CMK (cell line): ENCODE data around the gene SNED1.

Experiments used
- DNase-seq: peaks from one replicate; pipeline ENCODE4 v3.0.0-alpha.2; 2010; ENCODE audit warnings: low read depth

The SNED1 gene

DNA sequence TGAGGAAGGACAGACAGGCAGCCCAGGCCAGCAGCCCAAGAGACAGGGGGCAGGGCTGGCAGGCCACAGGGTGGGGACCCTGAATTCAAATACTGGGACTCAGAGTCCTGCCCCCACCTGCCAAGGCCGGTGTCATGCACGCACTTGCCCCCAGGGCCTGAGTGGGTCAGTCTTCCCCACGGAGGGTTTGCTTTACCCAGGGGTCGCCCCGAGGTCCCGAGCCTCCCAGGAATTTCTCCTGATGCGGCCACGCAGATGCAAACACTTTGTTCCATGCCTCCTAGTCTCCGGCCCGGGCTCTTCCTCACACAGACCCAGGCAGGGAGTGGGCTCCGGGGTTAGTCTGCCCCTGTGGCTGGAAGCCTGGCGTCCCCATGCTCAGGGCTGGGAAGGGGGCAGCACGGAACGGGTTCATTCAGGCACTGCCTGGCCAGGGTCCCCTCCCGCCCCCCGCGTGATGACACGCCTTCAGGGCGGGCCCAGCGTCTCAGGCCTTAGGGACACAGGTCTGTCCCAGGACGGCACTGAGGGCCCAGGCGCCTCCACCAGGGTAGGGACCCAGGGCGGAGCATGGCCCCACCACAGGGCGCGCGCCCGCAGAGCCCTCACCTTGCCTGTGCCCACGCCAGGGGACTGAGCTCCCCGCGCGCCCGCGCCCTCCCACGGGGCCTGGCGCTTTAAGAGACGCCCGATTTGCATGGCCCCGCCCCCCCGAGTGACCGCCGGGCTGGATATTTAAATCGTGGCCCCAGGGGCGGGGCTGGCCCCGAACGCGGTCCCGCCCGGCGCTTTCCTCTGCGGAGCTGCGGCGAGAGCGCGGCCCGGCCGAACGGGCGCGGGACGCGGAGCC is at the start of gene SNED1:
SNED1 (plus strand) TSS at position 763 of the 850 bp plus-strand sequence. CDS start 220 bp downstream, outside the sequence.
- DNase-seq = no peak

DNA sequence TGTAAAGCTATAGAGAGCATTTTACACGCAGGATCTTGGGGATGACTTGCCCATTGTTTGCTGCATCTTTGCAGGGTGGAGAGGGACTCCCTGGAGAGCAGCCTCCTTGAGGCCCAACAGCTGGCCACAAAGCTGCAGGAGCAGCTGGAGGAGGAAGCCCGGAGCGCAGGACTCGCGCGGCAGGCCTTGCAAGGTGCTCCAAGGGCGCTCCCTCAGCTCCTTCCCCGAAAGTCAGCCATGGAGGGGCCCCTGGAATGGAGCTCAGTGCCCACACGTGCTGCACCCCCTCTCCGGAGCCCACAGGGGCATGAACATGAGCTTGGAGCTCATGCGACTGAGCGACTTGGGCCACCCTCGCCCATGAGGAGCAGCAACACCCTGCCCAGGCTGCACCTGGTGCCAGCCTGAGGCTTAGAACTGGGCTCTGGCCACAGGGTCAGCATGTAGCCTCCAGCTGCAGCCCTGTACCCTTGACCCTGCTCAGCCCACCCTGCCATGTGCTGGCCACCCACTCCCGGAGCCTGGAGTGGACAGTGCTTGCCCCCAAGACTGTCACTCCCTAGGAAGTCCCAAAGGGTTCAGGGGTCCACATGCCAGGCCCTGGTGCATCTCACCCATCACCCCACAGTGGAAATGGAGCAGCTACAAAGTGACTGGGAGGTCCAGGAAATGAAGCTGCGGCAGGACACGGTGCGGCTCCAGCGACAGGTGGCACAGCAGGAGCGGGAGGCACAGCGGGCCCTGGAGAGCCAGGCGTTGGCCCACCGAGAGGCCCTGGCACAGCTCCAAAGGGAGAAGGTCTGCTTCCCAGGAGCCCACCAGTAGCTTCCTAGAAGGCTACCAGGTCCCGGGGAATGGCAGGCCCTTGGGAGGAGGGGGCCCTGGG is 49.3 kb upstream of the SNED1 start:
- DNase-seq = no peak

- no peak for DNase-seq
These were observed 48.4 kb upstream of the SNED1 start for GRCh38 chr2:240949791-240950705.

- no peak for DNase-seq
These were observed 47.3 kb upstream of the SNED1 start for GRCh38 chr2:240951045-240951594.

GRCh38 chr2:240952496-240953246 is 45.7 kb upstream of the SNED1 start:
- no peak for DNase-seq

DNA sequence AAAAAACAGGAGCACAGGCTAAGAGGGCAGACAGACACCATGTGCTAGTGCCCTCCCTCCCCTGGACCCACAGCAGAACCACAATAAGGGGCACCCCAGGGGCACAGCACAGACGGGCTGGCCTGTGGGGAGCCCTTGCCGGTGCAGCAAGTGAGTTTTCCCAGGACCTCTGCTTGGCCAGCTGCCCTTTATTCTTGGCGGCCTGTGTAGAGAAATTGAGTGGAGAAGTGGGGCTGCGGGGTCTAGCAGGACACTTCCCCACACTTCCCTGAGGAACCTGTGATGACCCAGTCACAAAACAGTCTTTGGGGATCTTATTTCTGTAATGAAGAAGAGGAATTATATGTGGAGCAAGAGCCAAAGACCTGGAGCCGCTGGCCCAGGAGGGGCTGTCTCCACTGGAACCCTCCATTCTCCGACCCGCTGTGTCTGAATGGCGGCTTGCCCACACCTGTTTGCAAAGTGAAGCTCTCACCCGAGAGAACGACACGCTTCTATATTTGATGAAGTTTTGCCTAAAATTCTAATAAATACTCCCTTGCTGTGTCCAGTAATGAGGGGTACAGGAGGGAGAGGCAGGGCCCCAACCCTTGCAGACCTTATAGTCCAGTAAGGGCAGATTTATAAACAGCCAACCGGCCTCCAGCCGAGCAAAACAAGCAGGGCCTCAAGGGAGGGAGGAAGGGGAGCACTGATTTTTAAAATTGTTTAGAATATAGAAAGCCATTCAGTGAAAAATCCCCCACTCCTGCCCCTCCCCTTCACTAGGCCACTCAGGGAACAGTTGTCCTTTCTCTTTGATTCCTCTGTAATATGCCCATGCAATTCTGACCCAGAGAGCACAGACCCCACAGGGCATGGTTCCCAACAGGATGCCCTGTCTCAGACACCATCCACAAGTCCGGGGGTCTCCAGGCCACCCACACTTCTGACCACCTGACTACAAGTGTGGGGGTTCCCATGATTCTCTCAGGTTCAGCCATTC is 44.7 kb upstream of the SNED1 start:
- DNase-seq = no peak

DNA sequence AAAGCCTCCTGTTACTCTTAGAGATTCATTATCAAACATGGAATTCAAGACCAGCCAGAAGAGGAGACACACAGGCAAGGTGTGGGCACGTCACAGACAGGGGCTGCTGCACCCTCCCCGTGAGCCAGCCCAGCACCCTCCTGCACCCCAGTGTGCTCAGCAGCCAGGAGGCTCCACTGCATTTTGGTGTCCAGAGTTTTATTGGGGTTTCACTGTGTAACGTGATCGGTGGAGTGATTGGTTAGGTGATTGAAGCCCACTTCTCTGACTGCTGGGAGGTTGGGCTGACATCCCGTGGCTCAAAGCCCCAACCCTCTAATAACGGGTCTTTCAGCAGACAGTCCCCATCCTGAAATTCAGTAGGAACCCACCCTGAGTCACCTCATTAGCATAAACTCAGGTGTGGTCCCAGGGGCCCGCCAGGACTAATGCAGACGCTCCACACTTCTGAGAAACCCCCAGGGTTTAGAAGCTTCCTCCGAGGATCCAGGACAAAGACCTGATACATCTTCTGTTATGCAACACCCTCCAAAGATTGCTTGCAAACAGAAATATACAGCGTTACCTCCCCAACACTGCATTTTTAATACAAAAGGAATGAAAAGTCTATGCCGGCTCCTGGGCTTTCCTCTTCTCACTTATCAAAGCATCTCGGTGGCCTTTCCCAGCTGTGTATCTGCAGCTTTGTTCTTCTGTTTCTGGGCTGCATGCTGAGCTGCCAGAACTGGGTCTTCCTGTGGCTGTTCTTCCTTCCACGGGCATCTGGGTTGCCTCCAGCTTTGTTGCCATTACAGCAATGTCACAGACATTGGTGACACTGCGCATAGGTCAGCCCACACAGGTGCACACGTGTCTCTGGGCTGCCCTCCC is 43.7 kb upstream of the SNED1 start:
- DNase-seq = no peak

DNA sequence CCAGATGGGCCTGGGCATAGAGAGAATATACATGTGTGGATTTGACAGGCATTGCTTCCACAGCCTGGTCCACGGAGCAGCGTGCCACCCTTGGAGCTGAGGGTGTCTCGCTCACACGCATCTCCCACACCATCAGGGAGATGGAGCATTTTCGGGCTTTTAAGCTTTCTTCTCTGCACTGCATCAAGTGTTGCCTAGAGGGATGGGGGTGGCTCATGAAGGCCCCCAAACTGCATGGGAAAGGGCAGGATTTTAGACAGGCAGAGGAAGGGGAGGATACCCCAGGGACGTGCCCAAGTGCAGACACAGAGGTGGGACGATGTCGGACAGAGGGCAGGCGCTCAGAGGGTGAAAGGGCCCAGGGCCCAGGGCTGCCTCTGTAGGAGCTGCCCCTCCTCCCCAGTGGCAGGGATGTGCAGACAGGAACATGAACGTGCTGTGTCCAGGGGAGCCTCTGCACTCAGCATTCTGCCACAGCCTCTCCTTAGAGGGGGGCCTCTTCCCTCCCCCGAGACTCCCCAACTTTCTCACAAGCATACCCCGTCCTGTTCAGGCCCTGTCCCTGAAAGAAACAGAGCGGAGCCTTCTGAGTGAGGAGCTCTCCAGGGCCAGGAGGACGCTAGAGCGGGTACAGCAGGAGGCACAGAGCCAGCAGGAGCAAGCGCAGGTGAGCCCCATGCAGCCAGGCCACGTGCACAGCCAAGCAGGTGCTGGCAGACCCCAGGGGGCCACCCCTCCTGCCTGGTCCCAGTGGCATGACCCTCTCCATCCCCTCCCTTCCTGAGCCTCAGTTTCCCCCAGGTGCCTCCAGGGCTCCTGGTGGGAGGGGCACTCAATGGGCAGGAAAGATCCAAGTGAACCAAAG is 42.9 kb upstream of the SNED1 start:
- no peak for DNase-seq

DNA sequence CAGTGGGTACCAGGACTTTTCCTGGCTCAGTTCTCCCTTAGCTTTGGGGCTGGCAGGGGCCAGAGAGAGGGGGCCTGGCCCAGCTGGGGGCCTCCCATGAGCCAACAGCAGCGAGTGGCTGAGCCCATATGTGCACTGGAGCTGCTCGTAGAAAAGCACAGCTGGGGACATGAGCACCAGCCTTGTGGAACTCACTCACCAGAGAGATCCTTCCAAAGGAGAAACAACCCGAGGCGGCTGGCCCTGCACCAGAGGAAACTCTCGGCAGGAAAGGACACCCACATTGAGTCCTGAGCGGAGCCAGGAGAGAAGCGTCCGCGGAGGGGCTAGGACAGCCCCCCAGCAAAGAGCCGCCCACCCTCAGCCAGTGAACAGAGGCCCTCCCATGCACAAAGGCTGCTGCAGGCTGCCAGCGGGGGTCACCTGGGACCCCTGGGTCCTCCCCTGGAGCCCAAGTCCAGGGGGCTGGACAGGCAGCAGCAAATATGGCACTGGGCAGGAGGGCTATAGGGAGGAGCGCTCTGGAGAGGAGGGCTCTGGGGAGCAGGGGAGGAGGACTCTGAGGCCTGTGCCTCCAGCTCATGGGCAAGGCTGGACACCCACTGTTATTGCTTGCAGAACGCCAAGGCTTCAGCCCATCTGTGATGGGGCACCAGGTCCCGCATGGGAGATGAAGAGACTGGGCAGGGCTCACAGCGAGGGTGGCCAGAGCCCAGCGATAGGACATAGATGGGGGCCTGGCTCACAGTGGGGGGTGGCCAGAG is 42.1 kb upstream of the SNED1 start:
- no peak for DNase-seq

GRCh38 chr2:240956935-240957655 is 41.3 kb upstream of the SNED1 start:
- DNase-seq = no peak

GRCh38 chr2:240957656-240958365 is 40.6 kb upstream of the SNED1 start:
- no peak for DNase-seq

DNA sequence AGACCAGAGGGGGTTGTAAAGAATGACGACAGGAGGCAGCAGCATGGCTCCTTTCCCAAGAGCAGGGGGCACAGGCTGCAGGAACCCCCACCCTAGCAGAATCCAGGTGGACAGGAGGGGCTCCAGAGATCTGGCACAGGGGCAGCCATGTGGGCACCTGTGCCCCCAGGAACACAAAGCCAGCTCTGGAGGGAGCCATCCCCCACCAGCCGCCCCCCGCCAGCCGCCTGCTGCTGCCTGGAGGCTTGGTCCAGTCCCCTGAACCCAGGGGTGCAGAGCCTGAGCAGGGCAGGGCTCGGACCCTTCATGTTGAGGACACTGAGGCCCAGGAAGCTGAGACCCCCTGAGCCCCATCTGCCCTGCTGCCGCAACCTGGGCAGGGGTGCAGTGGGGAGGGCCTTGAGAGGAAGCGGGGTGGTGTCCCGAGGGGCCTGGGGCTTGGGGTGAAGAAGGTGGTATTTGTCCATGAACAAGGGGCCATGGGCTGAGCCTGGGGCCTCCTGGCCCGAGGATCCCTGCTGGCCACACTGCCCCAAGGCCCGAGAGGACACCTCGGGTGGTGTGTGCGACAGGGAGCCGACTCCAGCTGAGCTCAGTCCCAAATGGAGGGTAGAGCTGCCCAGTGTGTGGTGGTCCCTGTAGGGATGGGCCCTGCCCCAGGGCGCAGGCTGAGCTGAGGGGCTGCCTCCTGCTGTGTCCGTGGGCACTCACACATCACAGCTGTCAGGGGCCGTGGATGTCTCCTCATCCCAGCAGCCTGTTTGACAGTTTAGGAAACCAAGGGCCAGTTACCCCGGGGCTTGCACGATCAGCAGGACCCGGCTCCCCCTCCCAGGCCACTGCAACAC is 39.8 kb upstream of the SNED1 start:
- DNase-seq = no peak

- DNase-seq = no peak
These were observed 39.0 kb upstream of the SNED1 start for GRCh38 chr2:240959214-240959940.

GRCh38 chr2:240959941-240960308 is 38.5 kb upstream of the SNED1 start:
- DNase-seq = no peak
